Endodermal cell (in vitro differentiated cells): ENCODE data around the gene TUT4. TPM values are rescaled to one million over a fixed set of nuclear protein-coding genes. Genes with fewer than 3 reads are reported as not detected.
"Not testable (repeated sequence)": the region's sequence is repeated elsewhere in the genome, so short reads cannot be mapped to it uniquely, and the experiment has no call there.

ENCODE experiments used
- DNase-seq: peaks from one replicate; pipeline ENCODE4 v3.0.0-alpha.2; 2017
- H3K27ac ChIP-seq: 2 replicates; pipeline ENCODE4 v1.5.1; 2013; ENCODE audit warnings: mild to moderate bottlenecking, low read depth, low read length, moderate library complexity
- H3K27me3 ChIP-seq: 2 replicates; pipeline ENCODE4 v1.6.1; 2013; ENCODE audit warnings: mild to moderate bottlenecking, low read length, moderate library complexity; ENCODE audit not compliant: insufficient read depth, control insufficient read depth, poor library complexity, severe bottlenecking
- H3K36me3 ChIP-seq: 2 replicates; pipeline ENCODE4 v1.7.0; 2013; ENCODE audit warnings: mild to moderate bottlenecking, low read length, moderate library complexity; ENCODE audit not compliant: control insufficient read depth, insufficient read depth
- H3K4me1 ChIP-seq: one replicate; pipeline ENCODE4 v1.7.0; 2013; ENCODE audit warnings: low read length; ENCODE audit not compliant: control insufficient read depth, insufficient read depth
- H3K4me3 ChIP-seq: 2 replicates; pipeline ENCODE4 v1.5.1; 2013; ENCODE audit warnings: mild to moderate bottlenecking, low read length, moderate library complexity
- H3K9ac ChIP-seq: 2 replicates; pipeline ENCODE4 v1.6.1; 2013; ENCODE audit warnings: mild to moderate bottlenecking, low read length, moderate library complexity; ENCODE audit not compliant: poor library complexity, severe bottlenecking; ENCODE audit errors: extremely low read depth
- H3K9me3 ChIP-seq: 2 replicates; pipeline ENCODE4 v1.6.1; 2013; ENCODE audit warnings: mild to moderate bottlenecking, low read length, moderate library complexity; ENCODE audit not compliant: control insufficient read depth
- H3K27ac Mint-ChIP-seq: 2 replicates; pipeline ENCODE4 v1.8.0; 2020; ENCODE audit warnings: mixed read lengths
- H3K27me3 Mint-ChIP-seq: 2 replicates; pipeline ENCODE4 v1.8.0; 2021; ENCODE audit warnings: mild to moderate bottlenecking, mixed read lengths; ENCODE audit not compliant: insufficient read depth
- H3K36me3 Mint-ChIP-seq: 2 replicates; pipeline ENCODE4 v1.8.0; 2020; ENCODE audit warnings: low read depth, mixed read lengths
- H3K4me1 Mint-ChIP-seq: 2 replicates; pipeline ENCODE4 v1.8.0; 2020; ENCODE audit warnings: mixed read lengths
- H3K4me3 Mint-ChIP-seq: 2 replicates; pipeline ENCODE4 v1.8.0; 2020; ENCODE audit warnings: mild to moderate bottlenecking, moderate library complexity, mixed read lengths
- H3K9me3 Mint-ChIP-seq: 2 replicates; pipeline ENCODE4 v1.8.0; 2020; ENCODE audit warnings: mild to moderate bottlenecking, mixed read lengths
- CTCF ChIP-seq: fragments of 200-600 bp; sonication (generic); conservative IDR thresholded peaks from 2 replicates; pipeline ENCODE4 v1.5.0; 2021; ENCODE audit warnings: antibody characterized with exemption, mild to moderate bottlenecking
- WGBS, 2 experiments: methylation state at CpG; one replicate each; pipeline versions ENCODE4 v1.1.5 to v1.1.7; 2013; ENCODE audit warnings: missing lambda C conversion rate in 2 of 2, mixed read lengths in 1 of 2; ENCODE audit not compliant: insufficient coverage in 1 of 2, insufficient read length in 1 of 2; 5-methylcytosine and 5-hydroxymethylcytosine counted together
- total RNA-seq, 2 donors: library from RNA; stranded (reverse); fragmentation: NEBNext Ultra II Directional in 1 of 2; extraction: Animal tissue kit (Norgen Biotek cat#: 25700) in 1 of 2; gene quantifications; 2 replicates in 1 of 2; 3 replicates in 1 of 2; pipeline ENCODE4 v1.2.1, GENCODE V29; 2021

TUT4 gene
- total RNA-seq, 2 donors from 2014 or later = 131 to 170 TPM

GRCh38 chr1:52582116-52582696, 29.3 kb upstream of the TUT4 start:
- Histone ChIP-seq H3K9ac (no peak overlapping the region), H3K9me3 (no peaks in the 10 kb centered on the region), H3K27ac (no peak overlapping the region), H3K36me3 (no peaks in the 10 kb centered on the region), H3K4me1 (peaks cover under 1% of the 10 kb centered on the region), H3K4me3 (no peak overlapping the region), H3K27me3 (no peaks in the 10 kb centered on the region)
- Mint-ChIP-seq H3K27ac (no peak overlapping the region), H3K36me3 (no peaks in the 10 kb centered on the region), H3K27me3 (peaks cover 8% of the 10 kb centered on the region), H3K4me1 (peaks cover 7% of the 10 kb centered on the region), H3K9me3 (no peaks in the 10 kb centered on the region), H3K4me3 (no peak overlapping the region)
- DNase-seq = no peak
- 96% methylated on average over 8 to 10 of the region's 10 CpGs for WGBS, 2 experiments
- TF ChIP-seq CTCF = no peak

GRCh38 chr1:52580283-52580682, 27.4 kb upstream of the TUT4 start:
- H3K9me3 Mint-ChIP-seq = no peaks in the 10 kb centered on the region
- TF ChIP-seq CTCF = no peak
- H3K4me1 Mint-ChIP-seq = peaks cover 8% of the 10 kb centered on the region
- no peak overlapping the region for H3K4me3 Mint-ChIP-seq
- peaks cover 8% of the 10 kb centered on the region for H3K27me3 Mint-ChIP-seq
- no peaks in the 10 kb centered on the region for H3K9me3 ChIP-seq
- H3K4me3 ChIP-seq = no peak overlapping the region
- 85 to 100% methylated on average over 1 to 3 of the region's 3 CpGs for WGBS, 2 experiments
- no peak overlapping the region for H3K27ac ChIP-seq
- peaks cover 3% of the 10 kb centered on the region for H3K4me1 ChIP-seq
- no peaks in the 10 kb centered on the region for H3K36me3 ChIP-seq
- H3K27me3 ChIP-seq = no peaks in the 10 kb centered on the region
- no peak for DNase-seq
- no peak overlapping the region for H3K27ac Mint-ChIP-seq
- H3K9ac ChIP-seq = no peak overlapping the region
- no peaks in the 10 kb centered on the region for H3K36me3 Mint-ChIP-seq

- H3K36me3 ChIP-seq = no peaks in the 10 kb centered on the region
- H3K27ac Mint-ChIP-seq = no peak overlapping the region
- no peak for TF ChIP-seq CTCF
Measured at GRCh38 chr1:52579415-52579814, 26.5 kb upstream of the TUT4 start.

GRCh38 chr1:52578066-52578465, 25.2 kb upstream of the TUT4 start:
- H3K4me1 Mint-ChIP-seq, H3K9me3 ChIP-seq, DNase-seq, H3K27me3 ChIP-seq, H3K36me3 Mint-ChIP-seq, H3K4me3 ChIP-seq, H3K9me3 Mint-ChIP-seq, H3K36me3 ChIP-seq, H3K27me3 Mint-ChIP-seq, H3K27ac Mint-ChIP-seq, H3K4me1 ChIP-seq, H3K4me3 Mint-ChIP-seq, H3K27ac ChIP-seq, H3K9ac ChIP-seq: not testable (repeated sequence)
- 86 to 100% methylated on average over 2 to 3 of the region's 3 CpGs for WGBS, 2 experiments

More at GRCh38 chr1:52579415-52579814, 26.5 kb upstream of the TUT4 start:
- Mint-ChIP-seq H3K36me3 (no peaks in the 10 kb centered on the region), H3K27me3 (peaks cover 8% of the 10 kb centered on the region), H3K4me3 (no peak overlapping the region), H3K9me3 (no peaks in the 10 kb centered on the region), H3K4me1 (peaks cover 8% of the 10 kb centered on the region)
- H3K27me3 ChIP-seq = no peaks in the 10 kb centered on the region
- H3K9me3 ChIP-seq = no peaks in the 10 kb centered on the region
- no peak for DNase-seq
- H3K9ac ChIP-seq = no peak overlapping the region
- H3K4me1 ChIP-seq = peaks cover 3% of the 10 kb centered on the region
- no peak overlapping the region for H3K4me3 ChIP-seq
- 67 to 91% methylated on average over 1 to 2 of the region's 2 CpGs for WGBS, 2 experiments
- H3K27ac ChIP-seq = no peak overlapping the region
